Activated T-helper 1 cell treated with anti-CD3 and anti-CD28 coated beads, Interleukin-12 subunit alpha, Interleukin-12 subunit beta, Interleukin-2, Interleukin-4 antibody, amounts not matched to agents 30 ng/mL and 10 ng/mL and 1 ng/mL, durations not matched to agents 14 hours and 24 hours and 36 hours (primary cell): ENCODE data around the gene MMP15. TPM values are rescaled to one million over a fixed set of nuclear protein-coding genes. Genes with fewer than 3 reads are reported as not detected.

ENCODE experiments used
- DNase-seq: peaks from one replicate; pipeline ENCODE4 v3.0.0; 2021; ENCODE audit warnings: low spot score
- H3K27ac Mint-ChIP-seq: one replicate; pipeline ENCODE4 v1.8.0; 2021; ENCODE audit warnings: mild to moderate bottlenecking, mixed read lengths
- H3K27me3 Mint-ChIP-seq: one replicate; pipeline ENCODE4 v1.8.0; 2022; ENCODE audit warnings: mild to moderate bottlenecking, moderate library complexity, mixed read lengths; ENCODE audit not compliant: insufficient read depth
- H3K36me3 Mint-ChIP-seq: one replicate; pipeline ENCODE4 v1.8.0; 2021; ENCODE audit warnings: low read depth, mixed read lengths
- H3K4me1 Mint-ChIP-seq: one replicate; pipeline ENCODE4 v1.8.0; 2021; ENCODE audit warnings: low read depth, mixed read lengths
- H3K4me3 Mint-ChIP-seq: one replicate; pipeline ENCODE4 v1.8.0; 2021; ENCODE audit warnings: mild to moderate bottlenecking, moderate library complexity, mixed read lengths
- H3K9me3 Mint-ChIP-seq: one replicate; pipeline ENCODE4 v1.8.0; 2021; ENCODE audit warnings: mixed read lengths
- intact Hi-C: fragments of 100-400 bp; cut with micrococcal nuclease; formaldehyde crosslinking; loops from one replicate; pipeline ENCODE4 v1.15.1; 2024
- total RNA-seq: library from RNA; stranded (reverse); gene quantifications from 2 replicates; pipeline ENCODE4 v1.2.3, GENCODE V29; 2022

Gene MMP15
- total RNA-seq, 1 donor from 2014 or later, result 1.3 TPM

DNA sequence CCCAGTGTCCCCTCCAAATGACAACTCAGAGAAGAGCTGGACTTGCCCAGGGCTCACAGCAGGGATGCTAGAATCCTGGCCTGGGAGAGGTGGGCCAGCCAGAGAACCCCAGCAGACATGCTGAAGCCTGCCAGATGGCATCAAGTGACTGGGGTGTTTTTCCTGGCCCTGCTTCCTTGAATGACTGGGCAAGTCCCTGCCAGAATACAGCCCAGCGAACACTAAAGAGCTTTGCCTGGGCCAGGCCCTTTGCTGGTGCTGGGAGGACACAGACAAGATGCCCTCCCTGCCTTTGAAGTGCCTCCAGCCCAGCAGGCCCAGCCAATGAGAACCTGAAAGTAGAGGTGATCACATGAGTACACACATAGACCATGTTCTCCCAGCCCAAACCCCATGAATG, 36.6 kb upstream of the MMP15 start:
- no peaks in the 10 kb centered on the region for H3K4me1 Mint-ChIP-seq
- intact Hi-C loops, result no loop called here
- no peak overlapping the region for H3K27ac Mint-ChIP-seq
- no peak for DNase-seq
- H3K4me3 Mint-ChIP-seq, result no peak overlapping the region
- H3K27me3 Mint-ChIP-seq, result peaks cover 11% of the 10 kb centered on the region
- no peaks in the 10 kb centered on the region for H3K9me3 Mint-ChIP-seq
- peaks cover 4% of the 10 kb centered on the region for H3K36me3 Mint-ChIP-seq

DNA sequence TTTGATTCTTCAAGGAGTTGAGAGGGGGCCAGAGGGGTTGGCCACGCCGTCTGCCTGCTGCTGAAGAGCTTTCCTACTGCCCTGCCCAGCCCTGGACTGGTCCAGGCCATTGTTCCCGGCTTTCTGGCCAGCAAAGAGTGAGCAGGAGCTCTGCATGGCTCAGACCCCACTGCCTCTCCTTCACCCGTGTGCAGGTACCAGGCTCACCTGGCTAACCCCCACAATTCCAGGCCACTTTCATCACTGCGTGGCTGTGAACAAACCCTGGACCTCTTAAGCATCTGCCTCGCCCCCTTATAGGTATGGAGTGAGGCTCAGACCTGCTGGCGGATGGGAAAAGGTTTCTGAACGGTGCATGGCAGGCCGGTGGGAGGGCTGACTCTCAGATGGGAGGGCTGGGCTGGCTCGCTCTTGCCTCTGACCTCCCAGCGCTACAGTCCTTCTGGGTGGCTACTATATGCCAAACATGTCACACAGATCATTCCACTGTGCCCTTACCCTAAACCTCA, 33.9 kb upstream of the MMP15 start:
- Mint-ChIP-seq H3K9me3 (no peaks in the 10 kb centered on the region), H3K27ac (no peak overlapping the region), H3K4me3 (no peak overlapping the region), H3K36me3 (peaks cover 12% of the 10 kb centered on the region), H3K27me3 (peaks cover 2% of the 10 kb centered on the region), H3K4me1 (peaks cover 9% of the 10 kb centered on the region)
- intact Hi-C loops, result no loop called here
- DNase-seq, result no peak

DNA sequence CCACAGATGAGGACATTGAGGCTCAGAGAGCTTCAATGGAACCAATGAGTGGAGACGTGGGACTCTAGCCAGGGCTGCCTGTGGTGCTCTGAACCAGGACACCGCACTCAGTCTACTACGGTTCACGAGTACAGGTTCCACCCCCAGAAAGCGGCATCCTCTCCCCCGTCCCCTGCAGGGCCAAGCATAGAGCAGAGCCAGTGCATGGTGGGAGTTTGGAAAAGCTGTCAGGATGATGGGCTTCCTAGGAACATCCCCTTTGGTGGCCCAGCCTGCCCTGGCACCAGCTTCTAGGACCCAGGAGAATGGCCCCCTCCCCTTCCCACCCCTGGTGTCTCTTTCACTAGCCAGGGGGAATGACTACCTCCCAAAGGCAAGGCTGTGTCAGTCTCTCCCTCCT, 33.5 kb upstream of the MMP15 start:
- Mint-ChIP-seq H3K4me3 (no peak overlapping the region), H3K9me3 (no peaks in the 10 kb centered on the region), H3K27ac (no peak overlapping the region), H3K27me3 (peaks cover 2% of the 10 kb centered on the region), H3K4me1 (peaks cover 9% of the 10 kb centered on the region), H3K36me3 (peaks cover 12% of the 10 kb centered on the region)
- intact Hi-C loops, result no loop called here
- no peak for DNase-seq

DNA sequence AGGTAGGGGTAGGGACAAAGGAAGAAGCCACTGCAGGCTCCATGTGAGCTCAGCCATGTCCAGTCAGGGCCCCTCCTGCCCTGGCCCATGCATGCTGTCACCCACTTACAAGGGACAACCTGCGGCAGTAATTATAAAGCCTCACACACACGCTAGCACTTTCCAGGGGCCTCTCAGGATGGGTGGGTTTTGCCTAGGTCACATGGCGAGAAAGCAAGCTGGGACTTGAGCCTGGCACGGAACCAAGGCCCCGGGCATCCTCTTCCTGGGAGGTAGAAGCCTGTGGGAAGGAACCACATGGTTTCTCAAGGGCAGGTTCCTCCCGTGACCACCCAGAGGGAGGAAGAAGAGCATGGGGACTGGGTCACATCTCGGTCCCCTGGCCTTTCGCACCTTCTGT, 32.1 kb upstream of the MMP15 start:
- peaks cover 21% of the 10 kb centered on the region for H3K4me1 Mint-ChIP-seq
- H3K9me3 Mint-ChIP-seq, result no peaks in the 10 kb centered on the region
- no peak overlapping the region for H3K27ac Mint-ChIP-seq
- H3K4me3 Mint-ChIP-seq, result no peak overlapping the region
- intact Hi-C loops, result no loop called here
- H3K27me3 Mint-ChIP-seq, result no peaks in the 10 kb centered on the region
- peaks cover 21% of the 10 kb centered on the region for H3K36me3 Mint-ChIP-seq
- DNase-seq, result no peak

DNA sequence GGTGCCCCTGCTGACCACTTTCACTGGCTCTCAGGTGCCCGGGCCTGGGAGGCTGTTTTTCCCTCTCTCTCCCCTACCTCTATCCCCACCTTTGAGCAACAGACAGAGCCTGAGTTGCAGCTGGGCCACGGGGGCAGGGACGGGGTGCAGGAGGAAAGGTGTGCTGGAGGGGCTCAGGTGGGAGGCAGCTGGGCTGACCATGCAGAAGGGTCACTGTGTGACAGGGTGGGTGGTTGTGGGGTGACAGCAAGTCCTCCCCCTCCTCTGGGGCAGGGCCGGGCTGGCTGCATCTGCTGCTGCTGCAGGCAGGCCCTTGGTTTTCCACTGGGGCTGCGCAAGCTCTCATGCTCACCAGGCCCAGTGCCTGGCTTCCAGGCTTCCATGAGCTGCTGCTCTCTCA, 31.7 kb upstream of the MMP15 start:
- intact Hi-C loops, result no loop called here
- Mint-ChIP-seq H3K27ac (no peak overlapping the region), H3K4me1 (peaks cover 26% of the 10 kb centered on the region), H3K9me3 (no peaks in the 10 kb centered on the region), H3K4me3 (no peak overlapping the region), H3K27me3 (no peaks in the 10 kb centered on the region), H3K36me3 (peaks cover 21% of the 10 kb centered on the region)
- no peak for DNase-seq

DNA sequence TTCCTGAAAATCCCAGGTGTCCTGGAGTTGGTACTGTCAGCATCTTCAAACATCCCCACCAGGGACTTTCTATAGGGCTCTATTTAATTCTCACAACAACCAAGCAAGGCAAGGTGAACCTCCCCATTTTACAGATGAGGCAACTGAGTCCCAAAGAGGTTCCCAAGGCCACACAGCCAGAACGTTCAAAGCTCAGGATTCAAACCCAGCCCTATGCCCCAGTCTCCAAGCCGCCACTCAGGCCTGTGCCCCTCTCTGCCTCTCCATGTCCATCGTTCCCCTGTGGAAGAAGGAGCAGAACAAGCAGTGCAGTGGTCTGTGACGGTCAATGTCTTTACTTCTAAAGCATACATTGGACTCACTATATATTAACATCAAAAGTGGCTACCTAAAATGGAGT, 31.2 kb upstream of the MMP15 start:
- H3K27ac Mint-ChIP-seq, result no peak overlapping the region

DNA sequence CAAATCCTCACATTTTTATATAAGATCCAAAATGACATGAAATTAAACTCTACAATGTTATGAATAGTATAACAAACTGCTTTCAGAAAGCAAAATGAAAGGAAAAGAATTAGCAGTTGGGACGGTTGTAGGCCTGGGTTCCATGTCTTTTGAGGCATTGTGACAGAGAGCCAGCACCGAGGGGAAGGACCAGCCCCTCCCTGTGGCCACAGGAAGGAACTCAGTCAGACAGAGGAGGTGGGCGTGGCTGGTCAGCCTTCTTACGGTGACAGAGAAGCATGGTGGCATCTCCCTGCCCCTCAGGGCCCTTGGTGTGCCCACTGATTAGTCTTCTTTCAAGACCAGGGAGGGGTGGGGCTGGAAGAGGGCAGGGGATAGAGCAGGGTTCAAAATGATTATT, 30.8 kb upstream of the MMP15 start:
- Mint-ChIP-seq H3K27me3 (no peaks in the 10 kb centered on the region), H3K27ac (no peak overlapping the region), H3K4me1 (peaks cover 32% of the 10 kb centered on the region), H3K9me3 (no peaks in the 10 kb centered on the region), H3K36me3 (peaks cover 21% of the 10 kb centered on the region), H3K4me3 (no peak overlapping the region)
- intact Hi-C loops, result loop anchor here (5.0 kb wide), 2 partner anchors 203 to 417 kb away; partner anchors contain the start of gene CSNK2A2
- peak; percentile 24 for DNase-seq

More for the DNA sequence above, 31.2 kb upstream of the MMP15 start:
- no peaks in the 10 kb centered on the region for H3K9me3 Mint-ChIP-seq
- no peaks in the 10 kb centered on the region for H3K27me3 Mint-ChIP-seq
- intact Hi-C loops, result no loop called here
- H3K4me1 Mint-ChIP-seq, result peaks cover 31% of the 10 kb centered on the region
- no peak overlapping the region for H3K4me3 Mint-ChIP-seq
- DNase-seq, result no peak
- peaks cover 21% of the 10 kb centered on the region for H3K36me3 Mint-ChIP-seq

DNA sequence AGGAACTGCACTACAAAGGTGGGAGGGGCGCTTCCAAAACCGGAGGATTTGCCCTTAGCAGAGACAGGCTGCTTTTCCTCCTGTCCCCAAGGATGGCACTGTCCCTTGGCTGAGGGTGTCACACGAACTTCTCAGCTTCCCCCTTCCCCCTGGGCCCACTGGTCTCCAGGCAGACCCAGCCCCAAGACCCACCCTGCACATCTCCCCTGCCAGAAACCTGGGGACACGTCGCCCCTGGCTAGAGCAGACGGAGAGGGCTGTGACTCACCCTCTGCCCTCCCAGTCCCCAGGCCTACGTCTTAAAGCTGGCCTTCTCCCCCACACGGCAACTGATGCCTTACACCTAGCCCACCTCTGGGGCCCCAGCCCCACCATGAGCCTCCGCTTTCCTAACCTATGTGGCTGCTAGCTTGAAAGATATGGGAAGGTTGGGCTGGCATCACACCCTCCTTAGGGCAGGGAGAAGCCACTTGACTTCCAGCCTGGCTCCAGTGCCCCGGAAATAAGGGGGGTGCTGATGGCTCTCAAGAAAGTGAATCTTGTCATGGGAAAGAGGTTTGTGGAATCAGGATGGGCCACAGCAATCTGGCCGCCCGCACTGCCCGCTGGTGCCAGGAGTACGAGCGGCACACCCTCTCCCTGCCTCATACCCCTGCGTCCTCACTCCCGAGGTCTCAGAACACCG, 29.7 kb upstream of the MMP15 start:
- peaks cover 21% of the 10 kb centered on the region for H3K36me3 Mint-ChIP-seq
- no peak for DNase-seq
- peaks cover 32% of the 10 kb centered on the region for H3K4me1 Mint-ChIP-seq
- no peak overlapping the region for H3K4me3 Mint-ChIP-seq
- H3K9me3 Mint-ChIP-seq, result no peaks in the 10 kb centered on the region
- no peak overlapping the region for H3K27ac Mint-ChIP-seq
- intact Hi-C loops, result loop anchor here (5.0 kb wide), 2 partner anchors 201 to 419 kb away; partner anchors contain the start of gene CSNK2A2
- no peaks in the 10 kb centered on the region for H3K27me3 Mint-ChIP-seq

DNA sequence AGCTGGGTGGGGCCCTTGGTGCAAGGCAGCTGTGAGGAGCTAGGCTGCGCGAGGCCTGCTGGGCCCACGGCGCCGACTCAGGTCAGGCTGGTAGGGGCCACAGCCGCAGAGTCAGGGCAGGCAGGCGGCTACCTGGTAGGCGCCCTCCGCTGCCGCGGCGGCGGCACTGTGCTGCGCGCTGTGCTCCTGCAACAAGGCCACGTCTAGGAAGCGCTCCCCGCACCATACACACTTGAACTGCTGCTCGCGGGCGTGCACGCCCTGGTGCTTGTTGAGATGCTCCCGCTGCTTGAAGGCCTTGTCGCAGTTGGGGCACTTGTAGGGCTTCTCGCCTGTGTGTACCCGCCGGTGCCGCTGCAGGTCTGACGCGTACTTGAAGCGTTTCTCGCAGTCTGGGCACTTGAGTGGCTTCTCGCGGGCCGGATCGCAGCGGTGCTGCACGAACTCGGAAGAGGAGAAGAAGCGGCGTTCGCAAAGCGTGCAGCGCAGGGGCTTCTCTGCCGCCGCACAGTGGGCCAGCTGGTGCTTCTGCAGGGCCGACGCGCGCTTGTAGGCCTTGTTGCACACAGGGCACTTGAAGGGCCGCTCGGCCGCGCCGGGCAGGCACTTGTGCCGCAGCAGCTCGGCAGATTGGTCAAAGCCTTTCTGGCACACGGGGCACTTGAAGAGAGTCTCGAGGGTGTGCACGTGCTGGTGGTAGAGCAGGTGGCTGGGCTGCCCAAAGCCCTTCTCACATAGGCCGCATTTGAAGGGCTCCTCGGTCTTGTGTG, 29.0 kb upstream of the MMP15 start:
- peaks cover 36% of the 10 kb centered on the region for H3K4me1 Mint-ChIP-seq
- no peaks in the 10 kb centered on the region for H3K27me3 Mint-ChIP-seq
- H3K36me3 Mint-ChIP-seq, result peaks cover 21% of the 10 kb centered on the region
- intact Hi-C loops, result loop anchor here (5.0 kb wide), 2 partner anchors 201 to 419 kb away; partner anchors contain the start of gene CSNK2A2
- H3K9me3 Mint-ChIP-seq, result no peaks in the 10 kb centered on the region
- H3K27ac Mint-ChIP-seq, result no peak overlapping the region
- H3K4me3 Mint-ChIP-seq, result no peak overlapping the region
- DNase-seq, result no peak

DNA sequence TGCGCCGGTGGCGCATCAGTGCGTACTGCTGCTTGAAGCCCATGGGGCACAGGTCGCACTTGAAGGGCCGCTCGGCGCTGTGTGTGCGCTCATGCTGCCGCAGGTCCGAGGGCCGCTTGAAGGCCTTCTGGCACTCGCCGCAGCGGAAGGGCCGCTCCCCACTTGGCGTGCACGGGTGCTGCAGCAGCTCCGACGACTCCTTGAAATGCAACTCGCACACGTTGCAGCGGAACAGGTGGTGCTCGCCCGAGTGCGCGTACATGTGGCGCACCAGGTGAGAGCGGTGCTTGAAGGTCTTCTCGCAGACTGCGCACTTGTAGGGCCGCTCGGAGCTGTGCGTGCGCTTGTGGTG, 28.4 kb upstream of the MMP15 start:
- Mint-ChIP-seq H3K9me3 (no peaks in the 10 kb centered on the region), H3K4me3 (no peak overlapping the region), H3K4me1 (peaks cover 42% of the 10 kb centered on the region), H3K27me3 (no peaks in the 10 kb centered on the region), H3K27ac (no peak overlapping the region), H3K36me3 (peaks cover 21% of the 10 kb centered on the region)
- intact Hi-C loops, result loop anchor here (5.0 kb wide), 2 partner anchors 200 to 420 kb away; partner anchors contain the start of gene CSNK2A2
- DNase-seq, result no peak

DNA sequence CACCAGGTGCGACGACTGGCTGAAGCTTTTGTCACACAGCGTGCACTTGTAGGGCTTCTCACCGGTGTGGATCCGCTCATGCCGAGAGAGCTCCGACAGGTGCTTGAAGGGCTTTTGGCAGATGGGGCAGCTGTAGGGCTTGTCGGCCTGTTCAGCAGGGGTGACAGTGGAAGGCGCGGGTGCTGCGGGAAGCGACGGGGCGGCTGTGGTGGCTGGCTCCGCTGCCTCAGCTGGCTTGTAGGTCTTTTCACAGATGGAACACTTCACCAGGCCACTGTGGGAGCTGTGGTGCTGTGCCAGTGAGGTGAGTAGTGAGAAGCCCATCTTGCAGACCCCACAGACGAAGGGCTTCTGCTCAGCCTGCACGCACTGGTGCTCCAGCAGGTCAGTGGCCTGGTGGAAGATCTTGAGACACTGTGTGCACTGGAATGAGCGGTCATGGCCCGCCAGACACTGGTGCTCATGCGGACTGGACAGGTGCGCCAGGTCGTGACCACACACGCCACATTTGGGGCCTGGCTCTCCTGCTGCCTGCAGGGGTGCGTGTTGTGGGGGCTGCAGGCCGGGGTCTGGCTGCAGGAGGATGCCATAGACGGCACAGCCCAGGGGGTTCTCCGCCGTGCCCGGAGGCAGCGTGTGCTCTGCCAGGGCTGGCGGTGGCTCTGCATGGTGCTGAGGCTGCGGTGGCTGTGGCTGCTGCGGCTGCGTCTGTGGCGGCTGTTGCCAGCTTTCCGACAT, 27.9 kb upstream of the MMP15 start:
- H3K4me3 Mint-ChIP-seq, result peak overlapping the region; percentile 82
- intact Hi-C loops, result loop anchor here (5.0 kb wide), 2 partner anchors 200 to 420 kb away; partner anchors contain the start of gene CSNK2A2
- no peak for DNase-seq
- peaks cover 47% of the 10 kb centered on the region for H3K4me1 Mint-ChIP-seq
- no peaks in the 10 kb centered on the region for H3K27me3 Mint-ChIP-seq
- H3K9me3 Mint-ChIP-seq, result no peaks in the 10 kb centered on the region
- H3K36me3 Mint-ChIP-seq, result peaks cover 24% of the 10 kb centered on the region
- no peak overlapping the region for H3K27ac Mint-ChIP-seq

DNA sequence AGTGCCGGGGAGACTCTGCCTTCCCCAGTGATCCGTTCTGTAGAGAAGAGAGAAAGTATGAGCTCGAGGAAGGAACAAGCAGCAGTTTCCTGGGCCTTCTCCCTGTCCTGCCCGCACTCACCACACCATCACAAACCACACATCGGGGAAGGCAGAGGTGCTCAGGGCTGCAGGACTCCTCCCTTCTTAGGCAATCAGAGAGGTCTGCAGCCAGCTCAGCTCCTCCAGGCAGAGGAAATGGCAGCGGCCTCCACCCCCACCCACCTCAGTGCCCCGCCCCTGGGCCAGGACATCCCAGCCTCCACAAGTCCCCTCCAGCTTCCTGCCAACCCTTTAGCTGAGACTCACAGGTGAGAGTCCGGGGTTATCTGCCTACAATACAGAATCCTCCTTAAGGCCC, 27.1 kb upstream of the MMP15 start:
- no peaks in the 10 kb centered on the region for H3K9me3 Mint-ChIP-seq
- intact Hi-C loops, result loop anchor here (5.0 kb wide), 2 partner anchors 199 to 421 kb away; partner anchors contain the start of gene CSNK2A2
- DNase-seq, result peak; percentile 63
- no peaks in the 10 kb centered on the region for H3K27me3 Mint-ChIP-seq
- peak overlapping the region; percentile 65 for H3K27ac Mint-ChIP-seq
- peak overlapping the region; percentile 82 for H3K4me3 Mint-ChIP-seq
- peaks cover 48% of the 10 kb centered on the region for H3K4me1 Mint-ChIP-seq
- peaks cover 21% of the 10 kb centered on the region for H3K36me3 Mint-ChIP-seq
